ENCODE measurements around the gene ABCC4. TPM values are rescaled to one million over a fixed set of nuclear protein-coding genes. Genes with fewer than 3 reads are reported as not detected.
"Not testable (repeated sequence)": the region's sequence is repeated elsewhere in the genome, so short reads cannot be mapped to it uniquely, and the experiment has no call there.

The ABCC4 gene
- total RNA-seq, 1 donor from 2014 or later: 12.6 TPM

DNA sequence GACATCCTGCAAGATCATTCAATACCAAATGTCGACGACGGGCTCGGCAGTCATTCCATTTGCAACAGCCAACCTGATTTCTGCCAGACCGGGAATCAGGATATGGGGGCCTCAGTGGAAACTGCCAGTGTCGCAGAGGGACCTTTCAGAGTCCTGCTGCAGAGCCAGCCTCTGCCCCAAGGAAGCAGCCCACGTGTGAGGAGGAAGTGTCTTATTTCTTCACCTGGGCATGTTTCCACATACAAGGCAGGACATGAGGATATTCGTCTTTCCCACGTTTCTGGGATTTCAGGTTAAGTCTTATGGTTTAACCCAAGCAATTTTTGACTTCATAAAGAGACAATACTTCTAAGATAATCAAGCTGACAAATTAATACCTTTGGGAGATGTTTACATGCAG is 69.9 kb downstream of the ABCC4 start:
- no peak for DNase-seq (ENCODE audit: low read depth)

DNA sequence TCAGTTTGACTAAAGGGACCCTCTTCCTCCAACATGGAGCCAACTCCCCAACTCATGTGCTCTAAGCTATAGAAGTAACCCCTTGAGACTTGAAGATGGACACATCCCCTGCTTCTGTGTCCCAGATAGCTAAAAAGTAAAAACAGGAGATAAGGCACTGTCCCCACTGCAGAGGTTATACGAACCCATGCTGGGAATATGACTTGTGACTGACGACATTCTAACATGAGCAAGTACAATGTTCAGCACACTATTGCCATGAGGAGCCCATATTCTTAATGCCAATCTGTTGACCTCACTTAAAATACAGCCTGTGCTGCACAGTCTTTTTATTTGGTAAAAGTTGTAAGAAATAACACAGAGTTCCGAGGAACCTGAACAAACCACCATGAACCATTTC is 71.4 kb downstream of the ABCC4 start:
- DNase-seq (ENCODE audit: low read depth): no peak

DNA sequence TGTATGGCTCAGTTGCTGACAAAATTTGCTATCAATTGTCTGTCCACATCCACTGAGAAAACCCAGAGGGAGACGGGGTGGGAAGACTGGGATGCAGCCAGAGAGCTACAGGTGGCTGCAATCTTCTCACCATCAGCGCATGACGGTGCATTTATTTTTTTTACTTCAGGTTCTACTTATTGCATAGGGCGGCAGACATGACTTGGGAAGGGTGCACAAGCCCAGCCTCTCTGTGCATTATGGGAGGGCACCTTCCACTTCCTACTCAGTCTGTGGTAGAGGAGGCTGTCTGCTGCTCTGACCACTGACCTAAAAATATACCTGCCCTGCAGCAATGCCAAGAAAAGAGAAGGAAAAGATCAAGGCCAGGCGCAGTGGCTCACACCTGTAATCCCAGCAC is 73.1 kb downstream of the ABCC4 start:
- no peak for DNase-seq (ENCODE audit: low read depth)

DNA sequence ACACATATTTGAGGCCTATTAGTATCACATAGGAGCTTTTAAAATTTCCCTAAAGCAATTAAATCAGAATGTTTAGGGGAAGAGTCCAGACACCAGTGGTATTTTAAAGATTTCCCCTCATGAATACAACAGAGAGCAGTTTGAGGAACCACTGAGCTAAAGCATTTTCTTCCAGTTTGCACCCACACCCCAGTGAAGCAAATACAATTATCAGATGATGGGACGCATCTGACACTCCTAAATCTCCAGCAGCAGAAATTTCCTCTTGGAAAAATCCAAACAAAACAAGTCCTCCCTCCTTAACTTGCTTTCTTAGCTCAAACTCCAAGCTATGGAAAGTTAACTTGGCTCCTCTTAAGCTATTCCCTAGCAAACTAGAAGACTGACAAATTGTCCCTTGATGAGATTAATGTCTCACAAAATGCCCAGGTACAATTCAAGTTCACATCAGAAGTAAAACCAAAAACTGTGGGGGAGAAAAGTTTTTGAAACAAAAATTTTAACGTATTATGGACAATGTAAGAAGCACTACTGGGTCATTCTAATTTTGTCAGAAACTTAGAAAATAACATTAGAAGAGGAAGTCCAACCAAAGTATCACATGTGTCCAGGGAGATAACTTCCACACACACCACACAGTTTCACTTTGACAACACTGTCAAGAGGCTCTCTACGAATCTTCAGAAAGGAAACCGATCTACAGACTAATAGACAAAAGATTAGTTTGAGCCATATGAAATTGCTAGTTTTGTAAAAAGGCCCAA is 74.1 kb downstream of the ABCC4 start:
- no peak for DNase-seq (ENCODE audit: low read depth)

DNA sequence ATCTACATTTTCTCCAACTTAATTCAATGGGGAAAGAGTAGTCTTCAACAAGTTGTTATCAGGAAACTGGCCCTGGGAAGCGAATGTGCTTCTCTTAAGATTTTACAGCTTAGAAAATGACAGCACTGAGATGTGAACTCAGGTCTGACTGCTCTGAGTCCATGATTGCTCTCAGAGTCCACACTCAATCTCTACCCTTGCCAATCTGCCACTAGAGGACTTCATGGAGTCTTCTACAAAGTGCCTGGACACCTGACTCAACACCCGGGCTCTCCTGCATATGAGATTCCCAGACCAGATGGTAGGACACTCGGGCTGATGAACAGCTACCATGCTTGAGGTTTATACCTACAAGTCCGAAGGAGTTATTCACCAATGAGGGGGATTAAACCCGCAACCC is 74.8 kb downstream of the ABCC4 start:
- no peak for DNase-seq (ENCODE audit: low read depth)

DNA sequence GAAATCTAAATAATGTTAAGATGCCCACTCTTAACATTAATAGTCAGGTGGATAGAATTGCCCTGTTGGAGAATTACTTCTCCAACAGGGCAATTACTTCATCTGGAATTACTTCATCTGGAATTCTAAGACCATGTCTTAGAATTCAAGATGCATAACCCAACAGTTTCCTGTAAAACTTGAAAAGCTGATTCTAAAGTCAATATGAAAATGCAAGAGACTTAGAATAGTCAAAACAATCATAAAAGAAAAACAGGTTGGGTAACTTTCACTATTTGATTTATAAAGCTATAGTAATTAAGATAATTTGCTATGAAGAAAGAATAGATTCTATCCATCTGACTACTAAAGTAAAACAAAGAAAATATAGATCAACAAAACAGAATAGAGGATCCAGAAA is 75.2 kb downstream of the ABCC4 start:
- no peak for DNase-seq (ENCODE audit: low read depth)

GRCh38 chr13:95224064-95224463 is 77.2 kb downstream of the ABCC4 start:
- no peak for DNase-seq (ENCODE audit: low read depth)

DNA sequence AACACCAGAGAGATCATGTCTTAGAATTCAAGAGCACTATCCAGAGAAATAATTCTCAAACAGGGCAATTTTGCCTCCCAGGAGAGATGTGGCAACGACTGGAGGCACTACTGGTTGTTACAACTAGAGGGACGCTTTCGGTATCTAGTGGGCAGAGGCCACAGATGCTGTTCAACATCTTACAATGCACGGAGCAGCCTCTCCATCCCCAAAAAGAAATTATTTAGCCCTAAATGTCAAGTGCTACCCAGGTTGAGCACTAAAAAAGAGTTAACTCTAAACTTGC is 78.6 kb downstream of the ABCC4 start:
- no peak for DNase-seq (ENCODE audit: low read depth)

DNA sequence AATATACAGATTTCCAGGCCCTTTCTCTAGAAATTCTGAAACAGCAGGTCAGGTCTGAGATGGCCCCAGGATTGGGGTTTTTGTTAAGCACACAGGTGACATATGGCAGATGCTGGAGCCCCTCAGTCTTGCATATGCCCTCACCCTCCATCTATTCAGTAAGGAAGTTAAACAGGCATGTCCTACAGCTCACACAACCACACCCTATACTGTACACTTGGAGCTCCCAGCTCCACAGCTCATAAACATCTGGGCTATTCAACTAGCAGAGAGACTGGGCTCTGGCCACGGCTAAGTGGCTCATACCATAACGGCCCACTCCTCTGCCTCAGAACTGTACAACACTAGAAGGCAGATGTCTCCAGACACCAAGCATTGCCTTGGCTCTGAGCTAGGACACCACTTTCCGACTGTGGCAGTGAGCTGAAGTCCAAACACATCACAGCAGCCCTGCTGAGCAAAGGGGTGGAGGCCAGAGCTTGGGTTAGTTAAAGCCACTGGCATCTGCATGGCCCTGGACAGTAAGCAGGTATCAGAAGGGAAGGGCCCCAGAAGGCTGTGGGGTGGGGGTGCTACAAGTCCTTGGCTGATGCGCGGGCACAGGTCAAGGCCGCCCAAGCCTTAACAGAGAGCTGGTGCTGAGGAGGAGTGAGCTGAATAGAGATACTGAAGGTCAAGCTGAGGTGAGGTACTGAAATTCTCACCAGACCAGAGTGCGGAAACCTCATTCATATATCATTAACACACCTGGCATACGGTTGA is 79.1 kb downstream of the ABCC4 start:
- no peak for DNase-seq (ENCODE audit: low read depth)

- no peak for DNase-seq (ENCODE audit: low read depth)
Observed at GRCh38 chr13:95220611-95221010, 80.6 kb downstream of the ABCC4 start.

DNA sequence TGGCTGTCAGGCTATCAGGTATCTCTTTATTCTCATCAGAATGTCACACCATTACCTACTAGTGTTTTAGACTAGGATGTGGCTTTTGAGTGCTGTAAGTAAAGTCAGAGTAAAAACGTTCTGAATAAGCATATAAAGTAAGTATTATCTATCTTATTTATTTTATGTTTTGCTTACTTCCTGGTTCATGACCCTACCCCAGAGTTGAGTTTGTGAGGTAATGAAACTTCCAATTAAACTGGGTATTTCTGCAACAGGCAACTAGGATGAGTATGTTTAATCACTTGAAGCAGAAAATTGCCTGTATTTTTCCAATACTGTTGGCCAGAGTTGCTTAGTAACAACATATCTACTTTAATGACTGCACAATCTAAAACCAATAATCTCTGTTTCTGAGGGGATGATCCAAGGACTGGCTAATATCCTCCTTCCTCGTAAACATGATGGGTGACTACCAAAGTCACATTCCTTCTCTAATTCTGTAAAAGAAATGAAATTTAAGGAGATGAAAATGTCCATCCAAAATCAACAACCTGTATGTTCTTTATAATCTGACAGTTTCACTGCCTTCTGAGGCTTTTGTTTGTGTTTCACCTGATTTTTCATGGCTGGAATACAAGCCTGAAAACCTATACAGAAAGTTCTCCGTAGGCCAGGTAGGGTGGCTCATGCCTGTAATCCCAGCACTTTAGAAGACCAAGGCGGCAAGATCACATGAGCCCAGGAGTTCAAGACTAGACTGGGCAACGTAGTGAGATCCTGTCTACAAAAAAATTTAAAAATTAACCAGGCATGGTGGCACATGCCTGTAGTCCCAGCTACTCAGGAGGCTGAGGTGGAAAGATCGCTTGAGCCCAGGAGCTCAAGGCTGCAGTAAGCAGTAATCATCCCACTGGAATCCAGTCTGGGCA is 83.1 kb downstream of the ABCC4 start:
- DNase-seq (ENCODE audit: low read depth): no peak

DNA sequence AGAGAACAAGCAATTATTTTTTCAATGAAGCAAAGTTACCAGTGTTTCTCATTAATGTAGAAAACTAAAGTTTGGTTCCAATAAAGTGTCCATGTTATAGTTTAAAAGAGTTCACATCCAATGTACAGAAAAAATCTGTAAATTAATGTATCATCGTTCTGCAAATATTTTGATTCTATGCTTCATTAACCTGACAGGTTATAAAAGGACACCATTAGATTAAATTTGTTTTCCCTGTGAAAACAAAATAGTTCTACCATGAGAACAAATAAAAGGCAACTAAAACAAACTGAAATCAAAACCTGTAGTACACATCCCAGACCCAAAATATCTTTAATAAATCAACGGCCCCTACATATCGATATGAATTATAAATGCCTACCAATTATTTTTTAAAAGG is 85.1 kb downstream of the ABCC4 start:
- DNase-seq (ENCODE audit: low read depth): no peak

DNA sequence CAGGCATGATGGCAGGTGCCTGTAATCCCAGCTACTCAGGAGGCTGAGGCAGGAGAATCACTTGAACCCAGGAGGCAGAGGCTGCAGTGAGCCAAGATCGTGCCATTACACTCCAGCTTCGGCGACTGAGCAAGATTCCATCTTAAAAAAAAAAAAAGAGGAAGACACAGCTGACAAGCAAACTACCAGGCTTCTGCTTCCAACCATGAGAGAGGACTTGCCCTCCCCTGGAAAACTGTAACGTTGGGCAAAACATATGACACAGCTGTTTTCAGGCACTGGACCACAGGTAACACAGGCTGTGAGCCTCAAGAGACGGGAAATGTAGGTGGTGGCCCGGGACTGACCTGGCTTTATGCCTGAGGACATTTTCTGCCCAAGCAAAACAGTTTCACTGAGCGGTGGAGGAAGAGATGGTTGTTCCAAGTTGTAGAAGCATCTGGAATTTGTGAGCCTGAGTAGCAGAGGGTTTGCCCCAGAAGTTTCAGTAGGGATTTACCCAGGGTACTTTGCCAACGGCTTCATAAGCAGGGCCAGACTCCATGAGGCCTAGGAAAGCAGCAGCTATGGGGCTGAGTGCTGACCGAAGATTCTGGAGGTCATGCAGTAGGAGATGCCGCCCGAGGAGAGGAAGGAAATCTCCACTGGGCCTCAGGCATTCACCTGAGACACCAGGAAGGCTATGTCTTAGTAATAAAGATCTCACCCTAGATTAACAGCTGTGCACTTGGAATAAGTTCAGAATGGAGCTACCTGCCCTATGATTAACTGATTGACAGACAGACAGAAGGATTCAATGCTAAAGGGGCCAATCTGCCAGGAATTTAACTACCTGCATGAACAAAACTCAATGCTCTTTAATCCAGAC is 88.0 kb downstream of the ABCC4 start:
- DNase-seq (ENCODE audit: low read depth): no peak

DNA sequence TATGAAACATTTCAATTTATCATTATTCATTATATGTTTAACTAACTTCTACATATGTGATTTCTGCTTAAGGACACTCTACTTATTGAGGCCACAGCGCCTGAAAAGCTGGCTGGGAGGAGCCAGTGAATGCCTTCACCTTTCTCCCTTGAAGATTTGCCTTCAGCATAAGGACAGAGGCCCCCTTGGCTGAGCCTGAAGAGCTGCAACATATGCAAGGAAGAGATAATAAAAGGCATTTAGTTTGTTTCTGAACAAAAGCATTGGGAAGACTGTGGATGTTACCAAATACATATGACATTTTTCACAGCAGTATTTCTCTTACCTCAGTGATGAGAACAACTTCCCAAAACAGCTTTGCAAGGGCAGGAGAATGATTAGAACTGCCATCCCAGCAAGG is 92.1 kb downstream of the ABCC4 start:
- DNase-seq (ENCODE audit: low read depth): no peak

DNA sequence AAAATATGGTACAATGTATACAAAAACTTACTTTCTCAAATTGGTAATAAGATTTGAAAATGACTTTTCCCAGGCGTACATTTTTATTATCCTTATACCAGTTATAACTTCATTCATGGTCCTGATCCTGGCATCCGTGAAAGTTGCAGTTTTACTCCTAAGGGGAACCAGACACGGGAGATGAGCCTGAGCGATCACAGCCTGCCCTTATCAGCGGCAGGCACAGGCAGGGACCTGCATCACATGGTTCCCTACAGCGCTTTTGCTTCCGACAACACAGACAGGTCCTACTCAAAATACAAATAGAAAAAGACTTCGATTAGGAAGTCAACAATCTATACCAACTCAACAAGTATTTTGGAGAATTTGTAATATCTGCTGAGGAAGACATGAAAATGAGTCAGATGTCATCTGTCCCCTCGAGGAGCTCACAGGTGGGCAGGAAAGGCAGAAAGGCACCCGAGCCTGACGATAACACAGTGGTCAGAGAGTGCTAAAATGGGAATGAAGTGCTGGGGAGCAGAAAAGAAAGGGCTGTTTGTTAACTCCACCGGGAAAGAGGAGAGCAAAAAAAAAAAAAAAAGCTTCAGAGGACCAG is 93.4 kb downstream of the ABCC4 start:
- no peak for DNase-seq (ENCODE audit: low read depth)

GRCh38 chr13:95206116-95206515 is 95.1 kb downstream of the ABCC4 start:
- no peak for DNase-seq (ENCODE audit: low read depth)

GRCh38 chr13:95204231-95204765 is 97.0 kb downstream of the ABCC4 start:
- DNase-seq (ENCODE audit: low read depth): no peak

- no peak for DNase-seq (ENCODE audit: low read depth)
Observed at GRCh38 chr13:95201814-95202651, 99.2 kb downstream of the ABCC4 start.

- DNase-seq (ENCODE audit: low read depth): not testable (repeated sequence)
Observed at GRCh38 chr13:95200386-95200957, 100.8 kb downstream of the ABCC4 start.
